Dendritic cell treated with granulocyte-macrophage colony-stimulating factor and Interleukin-4, amounts not matched to agents 40 ng/mL and 50 ng/mL, for 4 days (primary cell): Measurements from ENCODE around the gene SGTA.
"Not testable (repeated sequence)": the region's sequence is repeated elsewhere in the genome, so short reads cannot be mapped to it uniquely, and the experiment has no call there.

Experiments
- H3K27ac Mint-ChIP-seq: one replicate; pipeline ENCODE4 v1.8.0; 2022; ENCODE audit warnings: mild to moderate bottlenecking, mixed read lengths
- H3K27me3 Mint-ChIP-seq: one replicate; pipeline ENCODE4 v1.8.0; 2022; ENCODE audit warnings: mild to moderate bottlenecking, mixed read lengths
- H3K36me3 Mint-ChIP-seq: one replicate; pipeline ENCODE4 v1.8.0; 2022; ENCODE audit warnings: low read depth, mixed read lengths
- H3K4me1 Mint-ChIP-seq: one replicate; pipeline ENCODE4 v1.8.0; 2022; ENCODE audit warnings: low read depth, mixed read lengths
- H3K4me3 Mint-ChIP-seq: one replicate; pipeline ENCODE4 v1.8.0; 2022; ENCODE audit warnings: mild to moderate bottlenecking, moderate library complexity, mixed read lengths
- H3K9me3 Mint-ChIP-seq: one replicate; pipeline ENCODE4 v1.8.0; 2022; ENCODE audit warnings: mixed read lengths
- intact Hi-C: fragments of 100-400 bp; cut with micrococcal nuclease; formaldehyde crosslinking; loops from one replicate; pipeline ENCODE4 v1.15.0; 2022

SGTA gene

DNA sequence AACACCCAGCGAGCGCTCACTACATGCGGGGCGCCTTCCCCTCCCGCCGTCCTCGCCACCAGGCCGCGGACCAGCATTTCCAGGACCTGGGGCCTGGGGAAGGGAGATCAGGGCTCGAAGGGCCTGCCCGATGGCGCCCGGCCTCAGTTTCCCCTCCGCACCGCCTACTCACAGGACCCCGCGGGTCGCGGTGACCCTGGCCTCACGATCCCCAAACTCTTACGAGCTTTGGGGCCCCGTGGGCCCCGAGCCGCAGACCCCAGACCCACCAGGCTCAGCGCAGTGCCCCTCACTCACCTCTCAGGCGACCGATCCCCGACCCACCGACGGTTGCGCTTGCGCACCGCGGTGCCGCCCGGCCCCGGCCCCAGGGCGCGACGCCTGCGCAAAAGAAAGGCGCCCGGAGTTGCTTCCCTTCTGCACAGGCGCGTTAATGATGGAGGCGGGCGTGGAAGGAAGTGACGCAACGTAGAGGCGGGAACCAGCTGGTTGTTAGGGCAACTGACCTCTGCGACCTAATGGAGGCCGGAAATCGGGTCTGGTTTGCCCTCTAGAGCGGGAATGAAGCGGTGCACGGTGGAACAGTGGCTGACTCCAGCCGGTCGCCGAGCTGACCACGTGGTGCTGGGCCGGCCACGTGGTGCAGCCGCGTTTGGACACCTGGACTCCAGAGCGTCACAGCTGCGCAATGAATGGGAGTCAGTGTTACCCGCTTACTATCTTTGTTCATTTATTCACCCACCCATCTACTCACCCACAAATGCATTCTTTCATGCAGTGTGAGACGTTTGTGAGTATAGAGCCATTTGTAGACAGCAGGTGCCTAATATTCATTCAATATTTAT lies at the start of gene SGTA:
TSS of gene SGTA (minus strand) at position 338 of the 845 bp plus-strand sequence. CDS start 14,205 bp downstream, outside the sequence.
- H3K9me3 Mint-ChIP-seq = no peaks in the 10 kb centered on the region
- H3K4me1 Mint-ChIP-seq = peaks cover 56% of the 10 kb centered on the region
- intact Hi-C loops = loop anchor here (1.0 kb wide), 1 partner anchor 8 kb away; no protein-coding TSS in a partner anchor
- H3K27ac Mint-ChIP-seq = peak within 1 kb of the TSS; percentile 90
- peak within 1 kb of the TSS; percentile 90 for H3K4me3 Mint-ChIP-seq
- no peaks in the 10 kb centered on the region for H3K27me3 Mint-ChIP-seq
- H3K36me3 Mint-ChIP-seq = peaks cover 33% of the 10 kb centered on the region

GRCh38 chr19:2827840-2828489 lies 44.9 kb upstream of the SGTA start:
- H3K27ac Mint-ChIP-seq = no peak overlapping the region
- intact Hi-C loops = no loop called here

GRCh38 chr19:2827022-2827421 lies 43.9 kb upstream of the SGTA start:
- Mint-ChIP-seq H3K27me3 (no peaks in the 10 kb centered on the region), H3K36me3 (peaks cover 21% of the 10 kb centered on the region), H3K27ac (no peak overlapping the region), H3K4me1 (no peaks in the 10 kb centered on the region), H3K4me3 (no peak overlapping the region), H3K9me3 (peaks cover 59% of the 10 kb centered on the region)
- intact Hi-C loops = no loop called here

More at GRCh38 chr19:2827840-2828489, 44.9 kb upstream of the SGTA start:
- Mint-ChIP-seq H3K27me3 (no peaks in the 10 kb centered on the region), H3K9me3 (peaks cover 69% of the 10 kb centered on the region), H3K36me3 (peaks cover 30% of the 10 kb centered on the region), H3K4me1 (no peaks in the 10 kb centered on the region), H3K4me3 (no peak overlapping the region)

DNA sequence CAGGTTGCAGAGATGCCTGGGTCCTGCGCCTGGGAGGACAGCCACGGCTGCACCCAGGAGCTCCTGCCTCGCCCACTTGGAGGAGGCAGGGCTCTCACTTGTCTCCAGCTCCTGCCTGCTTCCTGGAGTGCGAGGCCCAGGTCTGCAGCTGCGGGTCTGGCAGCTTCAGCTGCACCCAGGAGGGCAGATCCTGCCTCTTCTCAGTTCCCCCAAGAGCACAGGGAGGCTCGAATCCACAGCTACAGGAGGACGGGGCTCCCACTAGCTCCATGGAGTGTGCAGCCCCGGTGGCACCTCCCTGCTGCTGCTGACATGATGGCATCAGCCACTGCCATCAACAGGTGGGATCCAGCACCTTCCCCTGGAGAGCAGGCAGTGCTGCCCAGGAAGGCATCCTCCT lies 41.1 kb upstream of the SGTA start:
- Mint-ChIP-seq H3K4me3 (no peak overlapping the region), H3K36me3 (peaks cover 21% of the 10 kb centered on the region), H3K4me1 (peaks cover 12% of the 10 kb centered on the region), H3K9me3 (peaks cover 31% of the 10 kb centered on the region), H3K27ac (no peak overlapping the region), H3K27me3 (peaks cover 3% of the 10 kb centered on the region)
- intact Hi-C loops = no loop called here

GRCh38 chr19:2823646-2824045 lies 40.6 kb upstream of the SGTA start:
- Mint-ChIP-seq H3K4me1 (peaks cover 13% of the 10 kb centered on the region), H3K4me3 (no peak overlapping the region), H3K27ac (no peak overlapping the region), H3K9me3 (peaks cover 26% of the 10 kb centered on the region), H3K36me3 (peaks cover 19% of the 10 kb centered on the region), H3K27me3 (peaks cover 3% of the 10 kb centered on the region)
- intact Hi-C loops = no loop called here

DNA sequence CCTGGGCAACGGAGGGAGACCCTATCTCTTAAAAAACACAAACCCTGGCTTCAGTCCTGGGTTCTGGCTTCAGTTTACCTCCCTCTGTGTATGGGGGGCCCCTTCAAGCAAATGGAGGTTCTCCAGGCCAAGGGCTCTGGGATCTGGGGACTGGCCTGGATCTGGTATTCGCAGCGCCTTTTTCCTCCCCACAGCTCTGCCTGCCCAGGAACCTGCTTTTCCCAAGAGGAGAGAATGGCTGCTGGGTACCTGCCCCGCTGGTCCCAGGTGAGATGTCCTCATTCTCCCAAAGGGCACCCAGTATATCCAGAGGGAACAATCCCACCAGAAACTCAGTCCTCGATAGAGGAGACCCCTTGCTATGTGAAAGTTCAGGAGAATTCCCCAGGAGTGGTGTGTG lies 39.8 kb upstream of the SGTA start:
- H3K4me3 Mint-ChIP-seq = no peak overlapping the region
- peaks cover 18% of the 10 kb centered on the region for H3K9me3 Mint-ChIP-seq
- intact Hi-C loops = no loop called here
- peaks cover 17% of the 10 kb centered on the region for H3K4me1 Mint-ChIP-seq
- H3K27ac Mint-ChIP-seq = no peak overlapping the region
- peaks cover 3% of the 10 kb centered on the region for H3K27me3 Mint-ChIP-seq
- peaks cover 12% of the 10 kb centered on the region for H3K36me3 Mint-ChIP-seq

DNA sequence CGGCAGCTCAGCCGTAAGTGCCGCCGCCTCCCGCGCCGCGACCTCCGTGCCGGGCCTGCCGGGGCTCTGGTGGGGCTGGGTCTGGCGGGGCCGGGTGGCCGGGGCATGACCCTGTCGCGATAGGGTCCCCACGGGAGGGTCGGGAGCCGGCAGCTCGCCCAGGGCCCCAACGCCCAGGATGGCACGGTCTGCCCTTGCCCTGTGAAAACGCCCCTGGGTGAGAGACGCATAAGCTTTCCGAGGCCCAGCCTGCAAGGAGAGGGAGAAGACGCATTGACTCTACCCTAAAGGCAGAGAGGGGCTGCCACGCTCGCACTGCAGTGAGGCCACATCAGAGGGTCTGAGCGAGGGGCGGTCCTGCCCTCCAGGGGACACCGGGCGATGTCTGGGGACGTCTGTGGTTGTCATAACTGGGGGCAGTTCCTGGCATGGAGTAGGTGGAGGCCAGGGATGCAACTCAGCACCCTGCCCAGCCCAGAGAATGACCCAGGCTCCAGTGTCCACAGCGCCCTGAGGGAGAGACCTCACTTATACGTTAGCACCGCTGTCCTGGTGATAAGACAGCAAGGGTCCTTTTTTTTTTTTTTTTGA lies 37.1 kb upstream of the SGTA start:
- Mint-ChIP-seq H3K9me3 (peaks cover 1% of the 10 kb centered on the region), H3K27ac (peak overlapping the region; percentile 75), H3K27me3 (peaks cover 3% of the 10 kb centered on the region), H3K4me3 (peak overlapping the region; percentile 75), H3K4me1 (peaks cover 17% of the 10 kb centered on the region), H3K36me3 (peaks cover 6% of the 10 kb centered on the region)
- intact Hi-C loops = no loop called here

DNA sequence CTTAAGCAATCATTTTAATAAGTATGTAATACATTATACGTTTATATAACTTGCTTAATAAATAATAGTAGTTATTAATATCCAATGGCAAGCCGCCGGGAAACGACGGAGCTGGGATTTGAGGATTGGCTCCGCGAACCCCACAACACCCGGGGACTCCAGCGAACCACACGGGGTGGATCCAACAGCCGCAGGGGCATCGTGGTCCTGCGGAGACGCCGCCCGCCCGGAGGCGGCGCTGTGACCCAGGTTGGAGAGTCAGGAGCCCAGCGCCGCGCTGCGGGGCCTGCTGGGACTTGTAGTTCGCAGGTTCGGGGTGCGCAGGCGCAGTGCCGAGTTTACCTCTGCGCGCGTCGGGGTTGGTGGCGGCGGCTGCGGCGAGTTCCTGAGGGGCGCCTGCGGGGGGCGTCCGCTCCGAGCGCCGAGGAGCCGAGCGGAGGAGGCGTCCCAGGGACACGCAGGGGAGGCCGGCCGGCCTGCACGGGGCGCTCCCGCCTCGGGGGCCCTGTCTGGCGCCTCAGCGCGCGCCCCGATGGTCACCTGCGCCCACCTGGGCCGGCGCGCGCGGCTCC lies 36.6 kb upstream of the SGTA start, which contains the start of gene ZNF554:
TSS of gene ZNF554 (plus strand) at position 329 of the 572 bp plus-strand sequence. CDS start at position 533, 204 bp downstream.
- Mint-ChIP-seq H3K27me3 (peaks cover 3% of the 10 kb centered on the region), H3K4me1 (peaks cover 17% of the 10 kb centered on the region), H3K9me3 (no peaks in the 10 kb centered on the region), H3K27ac (peak within 1 kb of the TSS; percentile 75), H3K4me3 (peak within 1 kb of the TSS; percentile 84), H3K36me3 (peaks cover 6% of the 10 kb centered on the region)
- intact Hi-C loops = loop anchor here (2.0 kb wide), 1 partner anchor 19 kb away; no protein-coding TSS in a partner anchor

- Mint-ChIP-seq H3K4me1 (peaks cover 17% of the 10 kb centered on the region), H3K36me3 (peaks cover 23% of the 10 kb centered on the region)
- H3K4me3 Mint-ChIP-seq, intact Hi-C loops, H3K9me3 Mint-ChIP-seq, H3K27ac Mint-ChIP-seq, H3K27me3 Mint-ChIP-seq: not testable (repeated sequence)
Observed at GRCh38 chr19:2817237-2817829, 34.3 kb upstream of the SGTA start.

DNA sequence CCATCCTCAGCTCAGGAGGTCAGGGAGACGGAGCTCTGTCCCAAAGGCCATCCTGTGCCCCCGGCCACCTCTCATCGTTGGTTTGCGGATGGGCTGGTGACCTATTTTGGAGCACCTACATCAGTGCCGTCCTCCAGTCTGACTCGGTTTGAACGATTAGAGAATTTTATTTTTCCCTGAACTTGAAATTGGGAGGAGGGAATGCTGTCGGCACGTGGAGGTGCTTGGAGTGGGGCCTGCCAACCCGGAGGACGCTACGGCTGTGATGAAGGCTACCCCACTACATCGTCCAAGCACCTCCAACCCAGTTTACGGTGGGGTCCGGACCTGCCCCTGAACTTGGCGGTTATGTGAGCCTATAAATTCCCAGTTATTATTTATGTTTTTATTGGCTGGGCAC lies 33.6 kb upstream of the SGTA start:
- H3K4me1 Mint-ChIP-seq = peaks cover 17% of the 10 kb centered on the region
- H3K27ac Mint-ChIP-seq = no peak overlapping the region
- peaks cover 3% of the 10 kb centered on the region for H3K27me3 Mint-ChIP-seq
- H3K9me3 Mint-ChIP-seq = no peaks in the 10 kb centered on the region
- intact Hi-C loops = no loop called here
- peaks cover 30% of the 10 kb centered on the region for H3K36me3 Mint-ChIP-seq
- H3K4me3 Mint-ChIP-seq = no peak overlapping the region

DNA sequence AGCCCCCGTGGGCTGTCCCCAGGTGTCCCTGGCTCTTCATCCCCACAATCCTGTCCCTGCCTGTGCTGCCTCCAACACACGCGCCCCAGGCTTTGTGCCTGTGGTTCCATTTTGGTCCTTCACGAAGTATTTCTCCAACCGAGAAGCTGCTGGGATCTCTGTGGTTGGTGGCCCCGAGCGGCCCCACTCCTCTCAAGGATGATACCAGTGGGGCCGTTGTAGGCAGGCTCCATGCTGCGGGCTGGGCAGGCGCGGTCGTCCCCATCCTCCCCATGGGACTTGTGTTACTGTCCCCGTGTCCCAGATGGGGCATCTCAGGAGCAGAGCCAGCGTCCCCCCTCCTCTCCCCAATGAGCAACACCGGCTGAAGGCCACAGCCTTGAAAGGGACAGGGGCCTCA lies 32.9 kb upstream of the SGTA start:
- Mint-ChIP-seq H3K4me3 (no peak overlapping the region), H3K9me3 (no peaks in the 10 kb centered on the region), H3K27ac (no peak overlapping the region), H3K4me1 (peaks cover 14% of the 10 kb centered on the region), H3K36me3 (peaks cover 37% of the 10 kb centered on the region), H3K27me3 (peaks cover 2% of the 10 kb centered on the region)
- intact Hi-C loops = no loop called here

DNA sequence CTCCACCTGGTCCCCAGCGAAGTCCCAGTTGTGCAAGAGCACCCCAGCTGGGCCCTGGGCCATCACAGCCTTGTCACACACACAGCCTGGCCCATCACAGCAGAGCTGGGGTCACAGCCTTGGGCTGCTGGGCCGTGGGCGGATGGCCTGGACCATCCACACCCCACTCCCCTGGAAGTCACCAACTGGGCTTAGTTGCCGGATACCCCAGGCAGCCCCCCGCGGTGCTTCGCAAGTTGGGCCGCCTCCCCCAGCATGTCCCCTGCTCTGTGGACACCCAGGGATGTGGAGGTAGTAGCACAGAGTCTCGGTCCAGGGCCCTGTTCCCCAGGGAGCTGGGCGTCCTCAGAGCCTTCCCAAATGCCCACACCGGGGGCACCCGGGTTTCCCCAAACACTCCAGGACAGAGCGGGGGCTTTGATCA lies 32.1 kb upstream of the SGTA start:
- Mint-ChIP-seq H3K36me3 (peaks cover 44% of the 10 kb centered on the region), H3K27ac (no peak overlapping the region), H3K4me1 (peaks cover 7% of the 10 kb centered on the region), H3K27me3 (no peaks in the 10 kb centered on the region), H3K9me3 (no peaks in the 10 kb centered on the region), H3K4me3 (no peak overlapping the region)
- intact Hi-C loops = no loop called here

- no peaks in the 10 kb centered on the region for H3K27me3 Mint-ChIP-seq
- H3K9me3 Mint-ChIP-seq = no peaks in the 10 kb centered on the region
- no peak overlapping the region for H3K27ac Mint-ChIP-seq
- H3K4me3 Mint-ChIP-seq = no peak overlapping the region
- intact Hi-C loops = no loop called here
- H3K36me3 Mint-ChIP-seq = peaks cover 52% of the 10 kb centered on the region
- peaks cover 5% of the 10 kb centered on the region for H3K4me1 Mint-ChIP-seq
Observed at GRCh38 chr19:2814426-2814825, 31.4 kb upstream of the SGTA start.
